ENCODE measurements around the gene NUP210L. TPM values are rescaled to one million over a fixed set of nuclear protein-coding genes. Genes with fewer than 3 reads are reported as not detected.
A peak's percentile ranks its signal among the peaks of the same experiment; 100 is the strongest.
"Not testable (repeated sequence)": the region's sequence is repeated elsewhere in the genome, so short reads cannot be mapped to it uniquely, and the experiment has no call there.

Gene NUP210L
- total RNA-seq, 1 experiment from 2014 or later = not detected

GRCh38 chr1:153984123-153984894, 170.6 kb downstream of the NUP210L start:
- Histone ChIP-seq H3K4me2 (peak overlapping the region; percentile 96; the same call in 1 of the 2 replicates), H3K27ac (no peak overlapping the region), H2AFZ (no peak overlapping the region), H3K9me3 (ENCODE audit: insufficient read depth, low read depth) (no peaks in the 10 kb centered on the region), H3K9me2 (ENCODE audit: insufficient read depth) (no peaks in the 10 kb centered on the region), H3K4me3 (no peak overlapping the region; the same call in 1 of the 2 replicates), H3K27me3 (ENCODE audit: insufficient read depth, low read depth) (no peaks in the 10 kb centered on the region), H4K20me1 (ENCODE audit: insufficient read depth) (no peaks in the 10 kb centered on the region), H3K79me2 (ENCODE audit: low read depth) (0 out of 2 replicates have a peak, but pooled peaks cover 3% of the 10 kb centered on the region), H3K36me3 (ENCODE audit: low read depth) (no peaks in the 10 kb centered on the region), H3K4me1 (replicated peaks; ENCODE audit: insufficient read depth) (peaks cover 11% of the 10 kb centered on the region), H3F3A (ENCODE audit: insufficient read depth, low read depth) (peaks cover 9% of the 10 kb centered on the region; the same call in 1 of the 2 replicates)
- no peak for TF ChIP-seq EZH2 (IDR thresholded peaks at IDR 0.05; ENCODE audit: low read depth)
- TF ChIP-seq CTCF (conservative IDR thresholded peaks at IDR 0.05) = no peak
- ChIA-PET POLR2A (ENCODE audit: unreplicated experiment) (no interaction called here), CTCF (interaction anchor here (0.5 kb wide), 1 partner anchor 1503 kb away, joined by 3 read pairs; no protein-coding TSS in a partner anchor)
- no TSS peak for BruUV-seq (replicated peaks)
- no peak for DNase-seq
- intact Hi-C loops (cut with micrococcal nuclease; ENCODE audit: unreplicated experiment) = no loop called here

- CTCF ChIA-PET; H3K27ac ChIP-seq; H3K9me3 ChIP-seq (ENCODE audit: insufficient read depth, low read depth); H3K4me2 ChIP-seq; H3K36me3 ChIP-seq (ENCODE audit: low read depth); H2AFZ ChIP-seq; intact Hi-C loops (cut with micrococcal nuclease; ENCODE audit: unreplicated experiment); DNase-seq; H3K9me2 ChIP-seq (ENCODE audit: insufficient read depth); H3K4me3 ChIP-seq; H3K27me3 ChIP-seq (ENCODE audit: insufficient read depth, low read depth); H4K20me1 ChIP-seq (ENCODE audit: insufficient read depth); H3K79me2 ChIP-seq (ENCODE audit: low read depth): not testable (repeated sequence)
- TSS peak; percentile 74 for BruUV-seq (replicated peaks)
- H3F3A ChIP-seq (ENCODE audit: insufficient read depth, low read depth) = peaks cover 20% of the 10 kb centered on the region; the same call in 1 of the 2 replicates
- peaks cover 17% of the 10 kb centered on the region for H3K4me1 ChIP-seq (replicated peaks; ENCODE audit: insufficient read depth)
- POLR2A ChIA-PET (ENCODE audit: unreplicated experiment) = interaction anchor here (1.0 kb wide), 1 partner anchor 15 kb away, joined by 8 read pairs; no protein-coding TSS in a partner anchor
These were observed 173.1 kb downstream of the NUP210L start for GRCh38 chr1:153981735-153982134.

- POLR2A ChIA-PET (ENCODE audit: unreplicated experiment) = interaction anchor here (0.6 kb wide), 1 partner anchor 164 kb away, joined by 5 read pairs; no protein-coding TSS in a partner anchor
- Histone ChIP-seq H3F3A (ENCODE audit: insufficient read depth, low read depth) (peaks cover 27% of the 10 kb centered on the region), H3K4me1 (replicated peaks; ENCODE audit: insufficient read depth) (peaks cover 15% of the 10 kb centered on the region; the same call in 1 of the 2 replicates), H3K79me2 (ENCODE audit: low read depth) (peaks cover 24% of the 10 kb centered on the region), H3K36me3 (ENCODE audit: low read depth) (0 out of 2 replicates have a peak, but pooled peaks cover 16% of the 10 kb centered on the region)
- H3K27ac ChIP-seq; H4K20me1 ChIP-seq (ENCODE audit: insufficient read depth); H3K4me2 ChIP-seq; intact Hi-C loops (cut with micrococcal nuclease; ENCODE audit: unreplicated experiment); DNase-seq; H2AFZ ChIP-seq; H3K4me3 ChIP-seq; BruUV-seq (replicated peaks); H3K9me3 ChIP-seq (ENCODE audit: insufficient read depth, low read depth); H3K27me3 ChIP-seq (ENCODE audit: insufficient read depth, low read depth); CTCF ChIA-PET; H3K9me2 ChIP-seq (ENCODE audit: insufficient read depth): not testable (repeated sequence)
These were observed 175.8 kb downstream of the NUP210L start for GRCh38 chr1:153979091-153979490.

- Histone ChIP-seq H3K4me2 (peak overlapping the region; percentile 75), H3K9me3 (ENCODE audit: insufficient read depth, low read depth) (no peaks in the 10 kb centered on the region), H3K27ac (no peak overlapping the region; the same call in 1 of the 2 replicates), H4K20me1 (ENCODE audit: insufficient read depth) (no peaks in the 10 kb centered on the region), H3K4me1 (replicated peaks; ENCODE audit: insufficient read depth) (peaks cover 15% of the 10 kb centered on the region; the same call in 1 of the 2 replicates), H2AFZ (peak overlapping the region; percentile 92), H3K79me2 (ENCODE audit: low read depth) (peaks cover 24% of the 10 kb centered on the region), H3K36me3 (ENCODE audit: low read depth) (0 out of 2 replicates have a peak, but pooled peaks cover 19% of the 10 kb centered on the region), H3K4me3 (peak overlapping the region; percentile 91), H3F3A (ENCODE audit: insufficient read depth, low read depth) (peaks cover 34% of the 10 kb centered on the region), H3K9me2 (ENCODE audit: insufficient read depth) (no peaks in the 10 kb centered on the region), H3K27me3 (ENCODE audit: insufficient read depth, low read depth) (no peaks in the 10 kb centered on the region)
- CTCF ChIA-PET = no interaction called here
- no TSS peak for BruUV-seq (replicated peaks)
- intact Hi-C loops (cut with micrococcal nuclease; ENCODE audit: unreplicated experiment) = no loop called here
- TF ChIP-seq CTCF (conservative IDR thresholded peaks at IDR 0.05) (no peak), EZH2 (IDR thresholded peaks at IDR 0.05; ENCODE audit: low read depth) (no peak)
- POLR2A ChIA-PET (ENCODE audit: unreplicated experiment) = interaction anchor here (0.6 to 1.1 kb wide), 3 partner anchors 11 to 165 kb away, joined by 4 to 13 read pairs (median 5); partner anchors contain the start of gene CREB3L4
- no peak for DNase-seq
These were observed 176.5 kb downstream of the NUP210L start for GRCh38 chr1:153978274-153978909.
